CD4-positive, alpha-beta T cell treated with Interleukin-1 beta for 1 hour (primary cell): ENCODE results near the gene MGLL.

Experiments used
- DNase-seq, 2 donors: peaks; one replicate each; pipeline ENCODE4 v3.0.0-alpha.2; 2020 to 2022

The MGLL gene

GRCh38 chr3:127753338-127753737 is 69.0 kb downstream of the MGLL start:
- DNase-seq, result no peak

DNA sequence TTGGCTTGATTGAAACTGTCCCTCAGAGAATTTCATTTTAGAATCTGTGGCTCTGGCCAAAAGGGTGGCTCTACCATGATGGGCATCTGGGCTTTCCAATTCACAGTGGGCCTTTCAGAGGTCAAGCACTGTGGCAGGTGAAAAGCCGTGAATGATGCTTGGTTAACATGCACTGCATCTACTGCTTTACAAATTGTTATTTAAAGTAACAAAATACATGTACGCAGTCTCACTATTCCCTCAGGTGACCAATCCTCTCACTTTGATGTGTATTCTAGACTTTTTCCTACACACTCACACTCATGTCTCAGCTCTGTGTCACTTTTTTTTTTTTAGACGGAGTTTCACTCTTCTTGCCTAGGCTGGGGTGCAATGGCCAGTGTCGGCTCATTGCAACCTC is 70.5 kb downstream of the MGLL start:
- no peak for DNase-seq

DNA sequence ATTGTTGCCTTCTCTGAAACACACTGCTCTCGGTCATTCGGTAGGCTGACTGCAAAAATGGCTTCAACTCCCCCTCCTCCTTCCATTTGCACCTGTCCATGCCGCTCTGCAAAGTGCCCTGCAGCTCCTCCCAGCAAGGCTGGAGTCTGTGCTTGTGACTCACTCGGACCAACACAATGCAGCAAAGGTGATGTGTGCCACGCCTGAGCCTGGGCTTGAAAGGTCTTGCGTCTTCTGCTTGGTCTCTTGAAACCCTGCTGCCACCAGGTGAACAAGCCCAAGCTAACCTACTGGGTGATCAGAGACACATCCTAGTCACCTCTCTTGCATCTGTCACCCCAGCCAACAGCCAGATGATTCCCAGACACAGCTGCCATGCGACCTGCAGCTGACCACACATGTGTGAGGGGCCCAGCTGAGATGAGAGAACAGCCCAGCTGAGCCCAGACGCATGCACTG is 71.1 kb downstream of the MGLL start:
- DNase-seq, result no peak

- DNase-seq, result peak in 1 of 2 donors; percentile 39
These were observed 71.9 kb downstream of the MGLL start for GRCh38 chr3:127750226-127751031.

GRCh38 chr3:127749787-127750225 is 72.5 kb downstream of the MGLL start:
- DNase-seq, result no peak

GRCh38 chr3:127749361-127749760 is 73.0 kb downstream of the MGLL start:
- no peak for DNase-seq

DNA sequence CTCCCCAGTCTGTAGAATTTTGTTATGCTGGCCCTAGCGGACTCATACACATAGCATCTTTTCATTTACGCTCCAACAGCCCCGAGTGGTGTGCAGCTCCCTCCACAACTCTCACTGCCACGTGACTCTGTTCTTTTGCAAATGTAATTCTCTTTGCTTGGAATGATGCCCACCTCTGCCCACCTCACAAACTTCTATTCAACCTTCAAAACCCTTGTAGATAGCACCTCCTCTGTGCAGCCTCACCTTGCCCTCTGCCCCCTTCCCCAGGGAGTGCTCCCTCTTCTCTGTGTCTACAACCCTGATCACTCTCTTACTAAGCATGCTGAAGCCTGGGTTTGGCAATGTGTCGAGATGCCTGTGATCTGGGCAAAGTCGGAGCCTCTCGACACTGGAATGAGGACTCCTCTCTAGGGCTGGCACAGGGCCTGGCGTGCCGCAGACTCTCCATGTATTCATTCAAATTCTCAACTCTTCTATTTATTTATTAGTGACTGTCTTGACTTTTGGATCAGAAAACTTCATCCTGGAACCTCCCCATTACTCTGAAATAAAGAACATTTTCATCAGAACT is 73.5 kb downstream of the MGLL start:
- no peak for DNase-seq

DNA sequence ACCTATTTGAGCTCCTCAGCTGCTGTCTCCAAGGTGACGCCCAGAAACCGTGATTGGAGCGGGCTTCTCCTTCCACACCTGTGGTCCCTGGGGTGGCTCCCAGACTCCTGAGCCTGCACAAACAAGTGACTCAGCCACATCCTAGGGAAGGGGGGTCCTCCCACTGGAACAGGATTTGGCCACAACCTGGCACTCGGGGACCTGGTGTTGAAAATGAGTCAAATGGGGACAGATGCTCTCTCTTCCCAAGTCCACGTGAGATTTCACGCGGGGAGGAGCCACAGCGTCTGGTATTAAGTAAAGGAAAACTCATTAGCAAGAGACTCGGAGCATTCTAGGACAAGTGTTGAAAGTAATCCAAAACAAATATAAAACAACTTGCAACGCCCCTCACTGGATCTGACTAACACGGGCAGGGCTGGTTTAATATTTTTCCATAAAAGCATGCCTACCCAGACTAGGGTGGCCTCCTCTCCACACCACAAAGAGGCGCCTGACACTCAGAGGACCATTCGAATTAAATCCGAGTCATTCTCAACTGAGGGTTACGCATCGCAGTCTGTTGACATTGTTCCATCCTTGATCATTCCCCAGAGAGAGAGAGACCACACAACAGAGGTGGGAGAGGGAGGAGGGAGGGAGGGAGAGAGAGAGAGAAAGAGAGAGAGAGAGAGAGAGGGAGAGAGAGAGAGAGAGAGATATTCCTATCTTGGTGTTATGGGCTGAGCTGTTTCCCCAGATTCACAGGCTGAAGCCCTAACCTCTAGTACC is 74.4 kb downstream of the MGLL start:
- no peak for DNase-seq

DNA sequence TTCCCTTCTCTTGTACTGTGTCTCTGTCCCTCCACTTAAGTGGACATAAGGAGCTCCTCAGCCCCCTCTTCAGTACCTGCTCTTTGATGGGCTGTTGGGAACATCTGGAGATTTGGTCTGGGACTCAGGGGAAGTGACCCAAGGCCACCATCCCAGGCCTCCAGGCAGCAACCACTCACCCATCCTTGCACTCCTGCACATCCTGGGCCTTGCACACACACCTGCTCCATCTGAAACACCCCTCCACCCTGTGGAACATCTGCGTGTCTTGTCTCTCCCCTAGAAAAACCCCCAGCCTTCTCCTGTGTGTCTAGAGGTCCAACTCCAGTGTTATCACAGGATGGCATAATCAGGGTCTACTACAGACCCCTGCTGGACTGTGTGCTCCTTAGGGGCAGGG is 75.2 kb downstream of the MGLL start:
- no peak for DNase-seq

- DNase-seq, result no peak
These were observed 75.8 kb downstream of the MGLL start for GRCh38 chr3:127746400-127747057.

- DNase-seq, result no peak
These were observed 76.5 kb downstream of the MGLL start for GRCh38 chr3:127745656-127746399.

GRCh38 chr3:127744875-127745274 is 77.4 kb downstream of the MGLL start:
- DNase-seq, result no peak

GRCh38 chr3:127744253-127744815 is 78.0 kb downstream of the MGLL start:
- no peak for DNase-seq

- no peak for DNase-seq
These were observed 78.7 kb downstream of the MGLL start for GRCh38 chr3:127743351-127744252.

DNA sequence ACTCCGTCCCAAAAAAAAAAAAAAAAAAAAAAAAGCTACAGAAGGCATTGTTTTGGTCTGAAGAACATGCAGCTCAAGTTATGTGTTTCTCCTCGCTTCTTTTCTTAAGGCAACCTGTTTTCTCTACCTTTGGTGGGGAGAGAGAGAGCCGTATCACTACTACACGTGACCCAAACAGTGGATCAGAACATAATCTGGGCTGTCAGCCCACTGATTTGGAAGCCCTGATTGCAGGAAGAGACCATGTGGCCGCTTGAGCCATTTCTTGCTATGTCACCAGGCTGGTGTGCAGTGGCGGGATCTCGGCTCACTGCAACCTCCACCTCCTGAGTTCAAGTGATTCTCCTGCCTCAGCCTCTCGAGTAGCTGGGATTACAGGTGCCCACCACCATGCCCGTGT is 79.7 kb downstream of the MGLL start:
- DNase-seq, result no peak

DNA sequence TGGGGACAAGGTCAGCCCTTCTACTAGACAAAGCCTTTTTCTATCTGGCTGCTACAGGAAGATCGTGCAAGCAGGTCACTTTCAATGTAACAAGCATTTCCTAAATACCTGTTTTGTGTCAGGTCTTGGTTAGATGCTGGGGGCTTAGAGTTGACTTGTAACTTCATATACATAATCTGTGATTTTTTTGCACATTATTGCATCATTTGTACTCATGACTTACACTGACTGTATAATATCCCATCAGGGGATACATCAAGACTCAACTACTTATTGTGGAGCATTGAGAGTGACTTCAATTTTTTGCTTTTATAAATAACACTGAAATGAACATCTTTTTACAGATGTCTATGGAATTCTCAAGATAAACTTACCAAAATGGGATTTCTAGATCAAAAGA is 80.6 kb downstream of the MGLL start:
- DNase-seq, result no peak

GRCh38 chr3:127741246-127741645 is 81.1 kb downstream of the MGLL start:
- no peak for DNase-seq

GRCh38 chr3:127740136-127740915 is 82.0 kb downstream of the MGLL start:
- no peak for DNase-seq

- DNase-seq, result no peak
These were observed 82.8 kb downstream of the MGLL start for GRCh38 chr3:127739347-127740135.
